BE2C (cell line): ENCODE measurements around the gene FPR3.

Experiments
- DNase-seq: peaks from one replicate; pipeline ENCODE4 v3.0.0-alpha.2; 2020
- H3K27me3 ChIP-seq: fragments of 250-450 bp; sonication (Bioruptor Pico); 2 replicates; pipeline ENCODE4 v1.5.1; 2020; ENCODE audit warnings: mild to moderate bottlenecking
- H3K36me3 ChIP-seq: fragments of 250-450 bp; sonication (Bioruptor Pico); 2 replicates; pipeline ENCODE4 v1.5.1; 2020; ENCODE audit warnings: mild to moderate bottlenecking
- H3K4me1 ChIP-seq: fragments of 250-450 bp; sonication (Bioruptor Pico); 2 replicates; pipeline ENCODE4 v1.5.1; 2020
- H3K4me3 ChIP-seq: 2 replicates; pipeline ENCODE4 v1.5.1; 2011; ENCODE audit warnings: low read depth, low read length
- H3K9me3 ChIP-seq: fragments of 250-450 bp; sonication (Bioruptor Pico); 2 replicates; pipeline ENCODE4 v1.5.1; 2020
- CTCF ChIP-seq: IDR thresholded peaks from 2 replicates; pipeline ENCODE4 v1.5.1; 2012; ENCODE audit warnings: mild to moderate bottlenecking, low read depth, low read length

FPR3 gene

GRCh38 chr19:51797480-51797879 lies 2.5 kb downstream of the FPR3 start:
- no peak for DNase-seq
- no peaks in the 10 kb centered on the region for H3K9me3 ChIP-seq
- H3K36me3 ChIP-seq: no peaks in the 10 kb centered on the region
- TF ChIP-seq CTCF: no peak
- H3K27me3 ChIP-seq: no peaks in the 10 kb centered on the region
- no peak overlapping the region for H3K4me3 ChIP-seq
- no peaks in the 10 kb centered on the region for H3K4me1 ChIP-seq

GRCh38 chr19:51798062-51798461 lies 3.1 kb downstream of the FPR3 start:
- no peak overlapping the region for H3K4me3 ChIP-seq
- no peak for DNase-seq
- H3K4me1 ChIP-seq: no peaks in the 10 kb centered on the region
- no peaks in the 10 kb centered on the region for H3K9me3 ChIP-seq
- no peaks in the 10 kb centered on the region for H3K27me3 ChIP-seq
- no peaks in the 10 kb centered on the region for H3K36me3 ChIP-seq
- no peak for TF ChIP-seq CTCF

GRCh38 chr19:51799034-51799773 lies 4.2 kb downstream of the FPR3 start:
- no peaks in the 10 kb centered on the region for H3K9me3 ChIP-seq
- DNase-seq: peak; percentile 52
- H3K4me1 ChIP-seq: no peaks in the 10 kb centered on the region
- no peak overlapping the region for H3K4me3 ChIP-seq
- H3K27me3 ChIP-seq: no peaks in the 10 kb centered on the region
- TF ChIP-seq CTCF: no peak
- no peaks in the 10 kb centered on the region for H3K36me3 ChIP-seq

- no peaks in the 10 kb centered on the region for H3K4me1 ChIP-seq
- TF ChIP-seq CTCF: no peak
- H3K4me3 ChIP-seq: no peak overlapping the region
- no peaks in the 10 kb centered on the region for H3K9me3 ChIP-seq
- H3K36me3 ChIP-seq: no peaks in the 10 kb centered on the region
- DNase-seq: no peak
- no peaks in the 10 kb centered on the region for H3K27me3 ChIP-seq
Measured at GRCh38 chr19:51799774-51800472, 5.0 kb downstream of the FPR3 start.

GRCh38 chr19:51800473-51801244 lies 5.7 kb downstream of the FPR3 start:
- DNase-seq: no peak
- no peak for TF ChIP-seq CTCF
- no peaks in the 10 kb centered on the region for H3K27me3 ChIP-seq
- no peaks in the 10 kb centered on the region for H3K9me3 ChIP-seq
- no peaks in the 10 kb centered on the region for H3K36me3 ChIP-seq
- H3K4me3 ChIP-seq: no peak overlapping the region
- H3K4me1 ChIP-seq: no peaks in the 10 kb centered on the region

- Histone ChIP-seq H3K9me3 (no peaks in the 10 kb centered on the region), H3K4me1 (no peaks in the 10 kb centered on the region), H3K4me3 (no peak overlapping the region), H3K27me3 (no peaks in the 10 kb centered on the region), H3K36me3 (no peaks in the 10 kb centered on the region)
- no peak for TF ChIP-seq CTCF
- no peak for DNase-seq
Measured at GRCh38 chr19:51802775-51803174, 7.8 kb downstream of the FPR3 start.
